Measurements from ENCODE around the gene CHRM5. TPM values are rescaled to one million over a fixed set of nuclear protein-coding genes. Genes with fewer than 3 reads are reported as not detected.
"Not testable (repeated sequence)": the region's sequence is repeated elsewhere in the genome, so short reads cannot be mapped to it uniquely, and the experiment has no call there.

CHRM5 gene
- total RNA-seq, 1 experiment from 2014 or later, result 0.02 TPM

GRCh38 chr15:33987444-33987843 lies 19.1 kb downstream of the CHRM5 start:
- DNase-seq (ENCODE audit: low spot score), result no peak

DNA sequence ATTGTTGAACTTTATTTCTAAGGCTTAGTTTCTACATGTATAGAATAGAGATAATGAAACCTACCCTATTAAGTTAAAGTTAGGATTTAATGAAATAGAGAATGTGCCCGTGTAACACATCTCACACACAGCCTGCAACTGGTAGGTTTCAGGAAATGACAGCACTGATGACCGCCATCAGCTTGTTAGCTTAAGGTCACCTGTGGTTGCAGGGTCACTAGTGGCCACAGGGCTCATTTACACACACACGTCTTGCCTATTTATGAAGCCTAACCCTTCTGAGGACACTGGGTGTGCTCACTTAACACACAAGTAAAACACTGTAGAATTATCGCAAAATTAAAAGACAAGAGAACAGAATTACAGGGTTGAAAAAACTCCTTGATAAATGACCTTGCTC lies 20.1 kb downstream of the CHRM5 start:
- DNase-seq (ENCODE audit: low spot score), result no peak

DNA sequence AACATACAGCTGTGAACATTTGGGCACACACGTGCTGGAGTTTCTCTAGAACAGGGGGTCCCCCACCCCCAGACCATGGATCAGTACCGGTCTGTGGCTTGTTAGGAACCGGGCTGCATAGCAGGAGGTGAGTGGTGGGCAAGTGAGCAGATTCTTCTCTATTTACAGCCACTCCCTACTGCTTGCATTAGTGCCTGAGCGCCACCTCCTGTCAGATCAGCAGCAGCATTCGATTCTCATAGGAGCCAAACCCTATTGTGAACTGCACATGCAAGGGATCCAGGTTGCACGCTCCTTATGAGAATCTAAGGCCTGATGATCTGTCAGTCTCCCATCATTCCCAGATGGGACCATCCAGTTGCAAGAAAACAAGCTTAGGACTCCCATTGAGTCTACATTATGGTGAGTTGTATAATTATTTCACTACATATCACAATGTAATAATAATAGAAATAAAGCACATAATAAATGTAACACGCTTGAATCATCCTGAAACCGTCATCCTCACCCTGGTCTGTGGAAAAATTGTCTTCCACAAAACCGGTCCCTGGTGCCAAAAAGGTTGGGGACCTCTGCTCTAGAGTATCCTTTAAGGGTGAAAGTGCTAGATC lies 25.8 kb downstream of the CHRM5 start:
- DNase-seq (ENCODE audit: low spot score), result peak; percentile 19

GRCh38 chr15:33995666-33996065 lies 27.4 kb downstream of the CHRM5 start:
- DNase-seq (ENCODE audit: low spot score), result not testable (repeated sequence)

- DNase-seq (ENCODE audit: low spot score), result peak; percentile 14
These were observed 33.2 kb downstream of the CHRM5 start for GRCh38 chr15:34001536-34001935.

DNA sequence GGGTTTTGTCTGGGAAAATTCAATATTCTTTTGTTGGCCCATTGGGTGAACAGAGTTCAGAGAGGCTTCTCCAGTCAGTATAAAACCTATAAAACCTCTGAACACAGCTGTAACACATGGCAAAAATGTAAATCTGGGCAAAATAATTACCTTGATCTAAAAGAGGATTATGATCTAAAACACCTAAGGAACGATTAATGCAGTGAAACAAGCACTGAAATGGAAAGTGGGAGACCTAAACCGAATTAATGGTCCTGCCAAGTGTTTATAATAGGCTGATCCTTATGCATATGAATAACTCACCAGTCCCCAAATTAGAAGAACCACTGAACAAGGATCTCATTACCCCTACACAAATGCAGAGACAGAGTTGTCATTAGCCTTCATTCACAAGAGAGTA lies 38.1 kb downstream of the CHRM5 start:
- DNase-seq (ENCODE audit: low spot score), result no peak

GRCh38 chr15:34009656-34010055 lies 41.4 kb downstream of the CHRM5 start:
- DNase-seq (ENCODE audit: low spot score), result no peak

DNA sequence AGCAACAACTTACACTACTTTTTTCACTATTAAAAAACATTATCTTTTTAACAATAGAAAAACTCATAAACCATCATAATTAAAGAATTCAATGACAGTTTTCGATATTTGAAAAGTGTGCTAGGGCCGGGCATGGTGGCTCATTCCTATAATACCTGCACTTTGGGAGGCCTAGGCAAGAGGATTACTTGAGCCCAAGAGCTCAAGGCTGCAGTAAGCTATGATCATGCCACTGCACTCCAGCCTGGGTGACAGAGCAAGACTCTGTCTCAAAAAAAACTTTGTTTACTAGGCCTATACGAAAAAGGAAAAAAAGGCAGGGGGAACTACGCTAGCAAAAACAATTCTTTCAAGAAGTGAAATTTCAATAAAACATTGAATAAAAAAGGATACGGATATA lies 42.6 kb downstream of the CHRM5 start:
- no peak for DNase-seq (ENCODE audit: low spot score)

DNA sequence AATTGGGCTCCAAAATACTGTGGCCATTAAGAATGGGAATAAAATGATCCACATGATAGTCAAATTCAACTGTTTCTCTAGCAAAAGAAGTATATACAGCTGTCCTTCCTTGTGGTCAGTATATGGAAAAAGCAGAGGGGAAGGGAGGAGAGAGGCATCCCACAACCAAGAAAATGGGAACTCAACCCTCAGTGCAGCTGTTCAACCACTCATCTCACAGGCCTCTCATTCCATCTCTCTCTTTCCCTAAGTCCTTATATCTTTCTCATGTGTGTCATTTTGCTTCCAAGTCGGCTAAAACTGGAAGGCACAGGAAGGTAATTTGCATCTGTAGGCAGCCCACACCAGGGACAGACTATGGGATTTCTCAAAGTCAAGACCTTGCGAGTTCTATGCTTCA lies 43.2 kb downstream of the CHRM5 start:
- no peak for DNase-seq (ENCODE audit: low spot score)

- no peak for DNase-seq (ENCODE audit: low spot score)
These were observed 44.2 kb downstream of the CHRM5 start for GRCh38 chr15:34012461-34013028.

DNA sequence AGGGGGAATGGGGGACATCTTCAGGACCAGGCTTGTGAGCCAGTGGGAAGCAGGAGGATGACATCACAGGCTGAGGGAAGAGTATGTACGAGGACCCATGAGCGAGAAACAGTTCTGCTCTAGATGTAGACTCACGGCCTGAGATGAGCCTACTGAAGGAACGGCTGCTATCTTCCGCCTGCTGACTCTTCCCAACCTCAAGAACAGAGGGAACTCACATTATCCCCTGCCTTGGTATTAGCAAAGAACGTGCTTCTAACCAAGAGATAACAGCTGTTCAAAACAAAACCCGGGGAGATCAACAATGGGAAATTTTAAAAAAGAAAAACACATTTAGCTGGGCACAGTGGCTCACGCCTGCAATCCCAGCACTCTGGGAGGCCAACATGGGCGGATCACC lies 45.4 kb downstream of the CHRM5 start:
- DNase-seq (ENCODE audit: low spot score), result no peak

- no peak for DNase-seq (ENCODE audit: low spot score)
These were observed 46.3 kb downstream of the CHRM5 start for GRCh38 chr15:34014556-34014955.

DNA sequence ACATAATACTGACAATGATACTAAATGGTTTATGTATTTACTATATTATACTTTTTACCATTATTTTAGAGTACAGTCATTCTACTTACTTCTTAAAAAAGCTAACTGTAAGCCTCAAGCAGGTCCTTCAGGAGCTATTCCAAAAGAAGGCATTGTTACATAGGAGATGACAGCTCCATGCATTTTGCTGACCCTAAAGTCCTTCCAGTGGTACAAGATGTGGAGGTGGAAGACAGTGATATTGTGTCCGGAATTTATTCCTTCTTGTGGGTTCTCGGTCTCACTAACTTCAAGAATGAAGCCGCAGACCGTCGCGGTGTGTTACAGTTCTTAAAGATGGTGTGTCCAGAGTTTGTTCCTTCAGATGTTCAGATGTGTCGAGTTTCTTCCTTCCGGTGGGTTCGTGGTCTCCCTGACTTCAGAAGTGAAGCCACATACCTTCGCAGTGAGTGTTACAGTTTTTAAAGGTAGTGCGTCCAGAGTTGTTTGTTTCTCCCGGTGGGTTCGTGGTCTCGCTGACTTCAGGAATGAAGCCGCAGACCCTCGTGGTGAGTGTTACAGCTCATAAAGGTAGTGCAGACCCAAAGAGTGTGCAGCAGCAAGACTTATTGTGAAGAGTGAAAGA lies 49.8 kb downstream of the CHRM5 start:
- DNase-seq (ENCODE audit: low spot score), result no peak

GRCh38 chr15:34018738-34019137 lies 50.4 kb downstream of the CHRM5 start:
- DNase-seq (ENCODE audit: low spot score), result not testable (repeated sequence)

GRCh38 chr15:34019369-34019990 lies 51.2 kb downstream of the CHRM5 start:
- DNase-seq (ENCODE audit: low spot score), result no peak

- DNase-seq (ENCODE audit: low spot score), result no peak
These were observed 55.6 kb downstream of the CHRM5 start for GRCh38 chr15:34023907-34024306.

- DNase-seq (ENCODE audit: low spot score), result no peak
These were observed 57.0 kb downstream of the CHRM5 start for GRCh38 chr15:34025252-34025651.

DNA sequence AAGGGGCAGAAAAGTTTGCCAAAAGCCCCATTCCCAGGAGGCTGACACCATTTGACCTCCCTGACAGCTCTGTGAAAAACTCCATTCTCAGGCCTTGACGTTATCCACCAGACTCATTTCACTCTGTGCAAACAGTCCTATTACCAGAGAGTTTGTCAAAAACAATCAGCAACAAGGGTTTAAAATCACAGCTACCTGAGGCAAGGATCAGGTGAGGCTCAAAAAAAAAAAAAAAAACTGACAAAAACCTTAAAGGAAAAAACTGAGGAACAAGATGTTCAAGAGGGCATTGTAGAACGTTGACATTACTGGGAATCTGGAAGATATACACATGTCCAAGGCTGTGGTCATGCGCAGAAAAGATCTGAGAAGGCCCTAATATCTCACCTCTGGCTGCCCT lies 59.3 kb downstream of the CHRM5 start:
- no peak for DNase-seq (ENCODE audit: low spot score)

DNA sequence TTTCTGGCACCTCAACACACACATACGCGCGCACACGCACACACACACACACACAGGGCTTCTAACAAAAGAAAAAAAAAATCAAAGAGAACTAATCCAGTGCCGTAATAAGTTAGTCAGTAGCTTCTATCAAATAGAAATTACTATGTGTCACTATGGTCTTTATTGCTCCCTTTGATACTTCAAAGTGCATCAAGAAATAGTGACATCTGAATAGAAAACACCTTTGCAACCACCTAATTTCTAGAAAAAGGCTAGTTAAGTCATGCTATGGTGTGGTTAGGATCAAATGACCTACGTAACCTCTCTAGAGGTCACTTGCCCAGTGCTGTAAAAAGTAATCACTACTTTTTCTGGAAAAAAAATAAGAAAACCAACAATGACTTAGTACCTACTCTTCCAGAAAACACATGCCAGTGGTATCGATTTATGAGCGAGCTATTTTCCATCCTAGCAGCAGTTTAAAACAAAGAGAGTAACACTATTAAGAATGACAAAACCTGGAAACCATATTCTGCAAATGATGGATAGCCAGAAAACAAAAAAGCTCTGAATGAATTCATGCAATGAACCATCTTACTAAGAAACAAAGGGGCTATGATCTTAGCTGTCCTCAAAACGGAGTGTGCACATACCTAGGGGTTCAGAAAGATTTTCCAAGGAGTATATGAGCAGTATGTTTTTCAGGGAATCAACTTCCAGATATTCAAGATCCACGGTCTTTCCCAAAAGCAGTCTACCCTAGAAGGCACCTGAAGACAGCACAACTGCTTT lies 63.9 kb downstream of the CHRM5 start:
- no peak for DNase-seq (ENCODE audit: low spot score)

DNA sequence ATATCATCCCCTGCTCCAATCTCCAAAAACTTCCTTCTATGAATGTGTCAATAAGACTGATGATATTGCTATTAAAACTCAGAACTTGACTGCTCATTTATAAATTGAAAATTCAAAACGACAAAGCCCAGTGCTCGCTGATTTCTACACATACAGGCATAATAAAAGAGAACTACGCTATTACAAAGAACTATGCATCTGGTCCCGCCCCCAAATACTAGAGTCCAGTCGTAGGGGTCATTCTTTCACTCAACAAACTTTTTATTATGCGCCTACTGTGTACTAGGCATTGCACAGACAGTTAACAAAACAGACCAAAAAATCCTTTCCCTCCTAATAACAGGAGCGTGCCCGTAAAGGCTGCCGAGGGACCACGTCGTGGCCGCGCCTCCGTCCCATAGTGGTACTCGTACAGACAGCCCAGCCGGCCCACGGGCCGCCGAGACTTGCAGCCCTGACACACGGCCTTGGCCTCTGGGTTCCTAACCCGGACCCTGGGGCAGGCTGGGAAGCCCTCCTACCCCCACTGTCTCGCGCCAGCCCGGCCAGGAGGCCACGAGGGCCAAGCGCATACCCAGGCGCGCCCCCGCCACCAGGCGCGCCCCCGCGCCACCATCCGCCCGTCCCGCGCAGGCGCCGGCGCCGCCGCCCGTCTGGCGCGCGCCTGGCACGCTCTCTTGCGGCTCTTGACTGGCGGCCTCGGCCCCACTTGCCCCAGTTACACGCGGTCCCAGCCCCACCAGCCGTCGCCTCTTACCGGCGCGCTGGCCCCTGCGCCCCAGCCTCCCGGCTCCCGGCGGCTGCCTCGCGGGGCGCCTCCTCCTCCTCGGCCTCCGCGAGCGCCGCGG lies 70.0 kb downstream of the CHRM5 start:
- DNase-seq (ENCODE audit: low spot score), result peak; percentile 42
